Ectodermal cell (in vitro differentiated cells): Measurements from ENCODE around the gene FANCD2OS.
"Not testable (repeated sequence)": the region's sequence is repeated elsewhere in the genome, so short reads cannot be mapped to it uniquely, and the experiment has no call there.

Experiments used
- H3K27ac ChIP-seq: 2 replicates; pipeline ENCODE4 v1.7.0; 2013; ENCODE audit warnings: mild to moderate bottlenecking, low read depth, low read length; ENCODE audit not compliant: insufficient read depth, poor library complexity, severe bottlenecking
- H3K27me3 ChIP-seq: 2 replicates; pipeline ENCODE4 v1.7.0; 2013; ENCODE audit warnings: mild to moderate bottlenecking, low read length; ENCODE audit not compliant: insufficient read depth, control insufficient read depth, poor library complexity, severe bottlenecking
- H3K36me3 ChIP-seq: one replicate; pipeline ENCODE4 v1.7.0; 2013; ENCODE audit warnings: low read length; ENCODE audit not compliant: control insufficient read depth, insufficient read depth
- H3K4me1 ChIP-seq: one replicate; pipeline ENCODE4 v1.7.0; 2013; ENCODE audit warnings: low read length; ENCODE audit not compliant: control insufficient read depth, insufficient read depth
- H3K4me3 ChIP-seq: 2 replicates; pipeline ENCODE4 v1.7.0; 2013; ENCODE audit warnings: low read depth, low read length, control low read depth; ENCODE audit not compliant: insufficient read depth
- H3K9me3 ChIP-seq: 2 replicates; pipeline ENCODE4 v1.7.0; 2013; ENCODE audit warnings: mild to moderate bottlenecking, low read length, moderate library complexity; ENCODE audit not compliant: control insufficient read depth
- WGBS, 2 experiments: methylation state at CpG; one replicate each; pipeline ENCODE4 v1.1.7; 2013; ENCODE audit warnings: missing lambda C conversion rate in 2 of 2; 5-methylcytosine and 5-hydroxymethylcytosine counted together

The FANCD2OS gene

DNA sequence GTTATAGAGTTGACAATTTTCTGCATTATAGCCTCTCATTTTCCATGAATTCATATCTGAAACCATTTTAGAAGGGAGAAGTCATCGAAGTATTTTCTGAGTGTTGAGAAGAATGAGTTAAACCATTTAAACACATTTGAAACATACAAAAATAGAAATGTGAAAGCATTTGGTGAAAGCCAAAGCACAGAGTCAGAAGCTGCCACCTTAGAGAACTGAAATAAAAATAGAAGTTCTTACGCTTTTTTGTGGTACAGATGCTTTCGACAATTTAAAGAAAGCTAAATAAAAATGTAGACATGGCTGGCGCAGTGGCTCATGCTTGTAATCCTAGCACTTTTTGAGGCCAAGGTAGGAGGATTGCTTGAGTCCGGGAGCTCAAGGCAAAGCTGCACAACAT is 9.0 kb downstream of the FANCD2OS start:
- H3K36me3 ChIP-seq, result peaks cover 17% of the 10 kb centered on the region

GRCh38 chr3:10093678-10094077 is 14.4 kb downstream of the FANCD2OS start:
- H3K4me3 ChIP-seq, result no peak overlapping the region
- no peak overlapping the region for H3K27ac ChIP-seq
- no peaks in the 10 kb centered on the region for H3K9me3 ChIP-seq
- H3K36me3 ChIP-seq, result peaks cover 32% of the 10 kb centered on the region
- no peaks in the 10 kb centered on the region for H3K4me1 ChIP-seq
- WGBS, 2 experiments, result 100% methylated on average over 1 to 3 of the region's 3 CpGs
- H3K27me3 ChIP-seq, result no peaks in the 10 kb centered on the region

More for the DNA sequence above, 9.0 kb downstream of the FANCD2OS start:
- H3K9me3 ChIP-seq, result no peaks in the 10 kb centered on the region
- no peak overlapping the region for H3K27ac ChIP-seq
- no peaks in the 10 kb centered on the region for H3K27me3 ChIP-seq
- WGBS, 2 experiments, result 95 to 100% methylated on average over 4 to 5 of the region's 5 CpGs
- H3K4me1 ChIP-seq, result no peaks in the 10 kb centered on the region
- no peak overlapping the region for H3K4me3 ChIP-seq

DNA sequence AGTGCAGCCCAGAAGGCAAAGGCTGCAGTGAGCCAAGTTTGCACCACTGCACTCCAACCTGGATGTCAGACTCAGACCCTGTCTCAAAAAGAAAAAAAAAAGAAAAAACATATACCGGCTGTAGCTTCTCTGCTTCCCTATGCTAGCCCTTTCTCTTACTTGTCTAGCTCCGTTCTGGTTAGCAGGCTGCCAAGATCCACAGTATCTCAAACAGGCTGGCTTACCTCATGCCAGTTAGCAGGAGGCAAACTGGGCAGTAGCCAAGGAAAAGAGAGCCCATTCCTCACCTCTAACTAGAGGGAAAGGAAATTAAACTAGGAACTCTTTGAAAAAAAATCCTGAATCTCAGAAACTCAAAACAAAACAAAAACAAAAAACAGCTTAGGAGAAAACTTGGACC is 16.7 kb downstream of the FANCD2OS start:
- no CpG with 5 or more reads among the region's 2 CpGs for WGBS, 2 experiments
- H3K27ac ChIP-seq, H3K4me3 ChIP-seq, H3K9me3 ChIP-seq, H3K4me1 ChIP-seq, H3K27me3 ChIP-seq: not testable (repeated sequence)
- peaks cover 32% of the 10 kb centered on the region for H3K36me3 ChIP-seq

GRCh38 chr3:10090774-10091173 is 17.3 kb downstream of the FANCD2OS start:
- not testable (repeated sequence) for H3K4me1 ChIP-seq, H3K9me3 ChIP-seq, H3K27ac ChIP-seq, H3K4me3 ChIP-seq, H3K27me3 ChIP-seq
- peaks cover 35% of the 10 kb centered on the region for H3K36me3 ChIP-seq
- WGBS, 2 experiments, result 60% methylated on average over 1 of the region's 1 CpG; no CpG with 5 or more reads in 1 of the 2 experiments

DNA sequence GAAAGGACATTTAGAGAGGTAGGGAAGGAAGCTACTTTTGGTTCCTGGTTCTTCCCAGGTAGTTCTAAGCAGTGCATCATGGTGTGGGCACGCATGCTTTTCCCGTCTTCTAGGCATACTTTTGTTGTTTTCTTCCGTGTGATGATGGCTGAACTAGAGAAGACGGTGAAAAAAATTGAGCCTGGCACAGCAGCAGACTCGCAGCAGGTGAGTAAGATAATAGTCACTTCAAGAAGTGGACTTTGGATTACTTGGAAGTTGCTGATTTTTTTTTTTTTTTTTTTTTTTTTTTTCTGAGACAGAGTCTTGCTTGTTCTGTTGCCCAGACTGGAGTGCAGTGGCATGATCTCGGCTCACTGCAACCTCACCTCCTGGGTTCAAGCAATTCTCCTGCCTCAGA is 17.9 kb downstream of the FANCD2OS start:
- no peak overlapping the region for H3K27ac ChIP-seq
- 96 to 97% methylated on average over 6 of the region's 6 CpGs for WGBS, 2 experiments

GRCh38 chr3:10088256-10088655 is 19.8 kb downstream of the FANCD2OS start:
- Histone ChIP-seq H3K4me3 (no peak overlapping the region), H3K4me1 (no peaks in the 10 kb centered on the region), H3K9me3 (no peaks in the 10 kb centered on the region), H3K36me3 (peaks cover 29% of the 10 kb centered on the region), H3K27me3 (no peaks in the 10 kb centered on the region), H3K27ac (no peak overlapping the region)
- WGBS, 2 experiments, result 91 to 96% methylated on average over 4 of the region's 4 CpGs

More for the DNA sequence above, 17.9 kb downstream of the FANCD2OS start:
- H3K36me3 ChIP-seq, result peaks cover 31% of the 10 kb centered on the region
- no peak overlapping the region for H3K4me3 ChIP-seq
- H3K9me3 ChIP-seq, result no peaks in the 10 kb centered on the region
- no peaks in the 10 kb centered on the region for H3K27me3 ChIP-seq
- H3K4me1 ChIP-seq, result no peaks in the 10 kb centered on the region

DNA sequence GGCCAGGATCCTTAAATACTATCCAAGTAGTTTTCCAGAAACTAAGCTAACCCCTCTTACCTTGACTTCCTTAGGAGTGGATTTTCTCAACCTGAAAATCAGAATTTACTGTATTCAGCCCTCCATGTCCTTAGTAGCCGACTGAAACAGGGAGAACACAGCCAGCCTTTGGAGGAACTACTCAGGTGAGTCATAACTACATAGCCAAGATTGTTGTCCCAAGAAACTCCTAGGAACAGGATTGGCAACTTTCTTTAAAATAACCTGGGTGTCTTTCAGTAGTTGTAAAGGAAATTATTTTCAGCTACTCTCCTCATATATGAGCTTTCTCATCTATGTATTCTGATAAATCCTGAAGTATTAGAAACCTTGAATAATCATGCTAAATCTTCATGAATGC is 22.3 kb downstream of the FANCD2OS start:
- Histone ChIP-seq H3K4me1 (no peaks in the 10 kb centered on the region), H3K27me3 (no peaks in the 10 kb centered on the region), H3K36me3 (peaks cover 41% of the 10 kb centered on the region), H3K4me3 (no peak overlapping the region), H3K9me3 (no peaks in the 10 kb centered on the region), H3K27ac (no peak overlapping the region)
- WGBS, 2 experiments, result 89 to 95% methylated on average over 1 of the region's 1 CpG

- 93 to 94% methylated on average over 4 of the region's 4 CpGs for WGBS, 2 experiments
These were observed 26.2 kb downstream of the FANCD2OS start for GRCh38 chr3:10081871-10082270.

GRCh38 chr3:10074666-10075065 is 33.4 kb downstream of the FANCD2OS start:
- Histone ChIP-seq H3K27me3 (no peaks in the 10 kb centered on the region), H3K27ac (no peak overlapping the region), H3K4me1 (no peaks in the 10 kb centered on the region), H3K4me3 (no peak overlapping the region), H3K36me3 (peaks cover 17% of the 10 kb centered on the region), H3K9me3 (no peaks in the 10 kb centered on the region)

More at GRCh38 chr3:10081871-10082270, 26.2 kb downstream of the FANCD2OS start:
- no peak overlapping the region for H3K4me3 ChIP-seq
- no peaks in the 10 kb centered on the region for H3K9me3 ChIP-seq
- H3K27me3 ChIP-seq, result no peaks in the 10 kb centered on the region
- H3K4me1 ChIP-seq, result no peaks in the 10 kb centered on the region
- no peak overlapping the region for H3K27ac ChIP-seq
- H3K36me3 ChIP-seq, result peaks cover 37% of the 10 kb centered on the region

- H3K4me1 ChIP-seq, H3K27ac ChIP-seq, H3K9me3 ChIP-seq, H3K27me3 ChIP-seq, H3K4me3 ChIP-seq: not testable (repeated sequence)
- H3K36me3 ChIP-seq, result peaks cover 46% of the 10 kb centered on the region
- WGBS, 2 experiments, result 95% methylated on average over 26 to 27 of the region's 33 CpGs
These were observed 38.0 kb downstream of the FANCD2OS start for GRCh38 chr3:10070077-10070476.

GRCh38 chr3:10055097-10055496 is 53.0 kb downstream of the FANCD2OS start:
- Histone ChIP-seq H3K9me3 (no peaks in the 10 kb centered on the region), H3K4me3 (no peak overlapping the region), H3K27me3 (no peaks in the 10 kb centered on the region), H3K27ac (no peak overlapping the region), H3K4me1 (no peaks in the 10 kb centered on the region), H3K36me3 (peaks cover 2% of the 10 kb centered on the region)
- WGBS, 2 experiments, result 97 to 98% methylated on average over 3 of the region's 4 CpGs
